ENCODE results near the gene OTOGL. TPM values are rescaled to one million over a fixed set of nuclear protein-coding genes. Genes with fewer than 3 reads are reported as not detected.

The OTOGL gene
- total RNA-seq, 1 donor from 2014 or later = not detected

GRCh38 chr12:80261403-80261802, 162.1 kb downstream of the OTOGL start:
- H3K4me3 Mint-ChIP-seq = no peak overlapping the region
- no peak overlapping the region for H3K27ac Mint-ChIP-seq
- no peaks in the 10 kb centered on the region for H3K9me3 Mint-ChIP-seq
- POLR2A ChIA-PET = no interaction called here
- no peaks in the 10 kb centered on the region for H3K27me3 Mint-ChIP-seq
- no peak for ATAC-seq (ENCODE audit: low read depth)
- H3K4me1 Mint-ChIP-seq = no peaks in the 10 kb centered on the region
- TF ChIP-seq CTCF (IDR thresholded peaks at IDR 0.05) = no peak
- no peak for DNase-seq
- intact Hi-C loops (cut with micrococcal nuclease) = no loop called here
- H3K36me3 Mint-ChIP-seq (ENCODE audit: low read depth) = no peaks in the 10 kb centered on the region
- CTCF ChIA-PET = interaction anchor here (2.6 kb wide), 1 partner anchor 9 kb away, joined by 9 read pairs; no protein-coding TSS in a partner anchor

GRCh38 chr12:80262346-80262745, 163.0 kb downstream of the OTOGL start:
- Mint-ChIP-seq H3K36me3 (ENCODE audit: low read depth) (no peaks in the 10 kb centered on the region), H3K4me1 (no peaks in the 10 kb centered on the region), H3K27ac (no peak overlapping the region), H3K4me3 (no peak overlapping the region), H3K27me3 (no peaks in the 10 kb centered on the region), H3K9me3 (no peaks in the 10 kb centered on the region)
- ChIA-PET POLR2A (no interaction called here), CTCF (no interaction called here)
- DNase-seq (no peak), ATAC-seq (ENCODE audit: low read depth) (no peak)
- no peak for TF ChIP-seq CTCF (IDR thresholded peaks at IDR 0.05)
- intact Hi-C loops (cut with micrococcal nuclease) = no loop called here

- ATAC-seq (ENCODE audit: low read depth) = no peak
- no peaks in the 10 kb centered on the region for H3K36me3 Mint-ChIP-seq (ENCODE audit: low read depth)
- intact Hi-C loops (cut with micrococcal nuclease) = no loop called here
- H3K27ac Mint-ChIP-seq = no peak overlapping the region
- no peak for TF ChIP-seq CTCF (IDR thresholded peaks at IDR 0.05)
- H3K4me1 Mint-ChIP-seq = no peaks in the 10 kb centered on the region
- ChIA-PET POLR2A (no interaction called here), CTCF (no interaction called here)
- no peaks in the 10 kb centered on the region for H3K9me3 Mint-ChIP-seq
- no peaks in the 10 kb centered on the region for H3K27me3 Mint-ChIP-seq
- H3K4me3 Mint-ChIP-seq = no peak overlapping the region
- no peak for DNase-seq
These were observed 163.4 kb downstream of the OTOGL start for GRCh38 chr12:80262771-80263170.

- Mint-ChIP-seq H3K36me3 (ENCODE audit: low read depth) (no peaks in the 10 kb centered on the region), H3K27ac (no peak overlapping the region), H3K4me3 (no peak overlapping the region), H3K9me3 (no peaks in the 10 kb centered on the region), H3K4me1 (no peaks in the 10 kb centered on the region), H3K27me3 (peaks cover 2% of the 10 kb centered on the region)
- intact Hi-C loops (cut with micrococcal nuclease) = no loop called here
- ChIA-PET POLR2A (no interaction called here), CTCF (interaction anchor here (0.6 kb wide), 1 partner anchor 12 kb away, joined by 3 read pairs; no protein-coding TSS in a partner anchor)
- no peak for ATAC-seq (ENCODE audit: low read depth)
- DNase-seq = no peak
- no peak for TF ChIP-seq CTCF (IDR thresholded peaks at IDR 0.05)
These were observed 165.0 kb downstream of the OTOGL start for GRCh38 chr12:80264386-80264785.

GRCh38 chr12:80264891-80265290, 165.6 kb downstream of the OTOGL start:
- ATAC-seq (ENCODE audit: low read depth) = no peak
- Mint-ChIP-seq H3K9me3 (no peaks in the 10 kb centered on the region), H3K4me3 (no peak overlapping the region), H3K36me3 (ENCODE audit: low read depth) (no peaks in the 10 kb centered on the region), H3K4me1 (no peaks in the 10 kb centered on the region), H3K27me3 (peaks cover 2% of the 10 kb centered on the region), H3K27ac (no peak overlapping the region)
- no peak for TF ChIP-seq CTCF (IDR thresholded peaks at IDR 0.05)
- POLR2A ChIA-PET = no interaction called here
- intact Hi-C loops (cut with micrococcal nuclease) = no loop called here
- CTCF ChIA-PET = interaction anchor here (0.6 kb wide), 1 partner anchor 12 kb away, joined by 3 read pairs; no protein-coding TSS in a partner anchor
- no peak for DNase-seq

Data from activated B cell treated with CpG ODN at 0.5 μM for 24 hours (primary cell).